GM23248 (cell line): Measurements from ENCODE around the gene HLA-A. TPM values are rescaled to one million over a fixed set of nuclear protein-coding genes. Genes with fewer than 3 reads are reported as not detected.

ENCODE experiments used
- DNase-seq: peaks from one replicate; pipeline ENCODE4 v3.0.0-alpha.2; 2015
- H2AFZ ChIP-seq: fragments of 200-600 bp; sonication (generic); 2 replicates; pipeline ENCODE4 v1.6.1; 2016; ENCODE audit warnings: antibody characterized with exemption
- H3F3A ChIP-seq: fragments of 200-600 bp; sonication (generic); 2 replicates; pipeline ENCODE4 v1.6.1; 2016; ENCODE audit warnings: mild to moderate bottlenecking, antibody characterized with exemption, mixed run types; ENCODE audit not compliant: insufficient read depth
- H3K27ac ChIP-seq: fragments of 200-600 bp; sonication (generic); 2 replicates; pipeline ENCODE4 v1.5.1; 2016; ENCODE audit warnings: mild to moderate bottlenecking
- H3K27me3 ChIP-seq: fragments of 200-600 bp; sonication (generic); replicated peaks from 2 replicates; pipeline ENCODE4 v1.6.1; 2016; ENCODE audit warnings: mild to moderate bottlenecking; ENCODE audit not compliant: insufficient read depth
- H3K36me3 ChIP-seq: fragments of 200-600 bp; sonication (generic); 2 replicates; pipeline ENCODE4 v1.6.1; 2016; ENCODE audit warnings: low read depth, mild to moderate bottlenecking
- H3K4me1 ChIP-seq: fragments of 200-600 bp; sonication (generic); 2 replicates; pipeline ENCODE4 v1.6.1; 2016; ENCODE audit warnings: mild to moderate bottlenecking; ENCODE audit not compliant: insufficient read depth
- H3K4me2 ChIP-seq: fragments of 200-600 bp; sonication (generic); one replicate; pipeline ENCODE4 v1.6.1; 2016; ENCODE audit warnings: mild to moderate bottlenecking; ENCODE audit not compliant: unreplicated experiment
- H3K4me3 ChIP-seq: fragments of 200-600 bp; sonication (generic); 2 replicates; pipeline ENCODE4 v1.5.1; 2016; ENCODE audit warnings: mild to moderate bottlenecking
- H3K79me2 ChIP-seq: fragments of 200-600 bp; sonication (generic); 2 replicates; pipeline ENCODE4 v1.6.1; 2016; ENCODE audit warnings: mild to moderate bottlenecking; ENCODE audit not compliant: insufficient read depth
- H3K9ac ChIP-seq: fragments of 200-600 bp; sonication (generic); 2 replicates; pipeline ENCODE4 v1.6.1; 2016; ENCODE audit warnings: mild to moderate bottlenecking
- H3K9me2 ChIP-seq: fragments of 200-600 bp; sonication (generic); 2 replicates; pipeline ENCODE4 v1.6.1; 2016; ENCODE audit warnings: mixed run types, mild to moderate bottlenecking, moderate library complexity; ENCODE audit not compliant: insufficient read depth
- H3K9me3 ChIP-seq: fragments of 200-600 bp; sonication (generic); one replicate; pipeline ENCODE4 v1.6.1; 2017; ENCODE audit warnings: low read depth
- H4K20me1 ChIP-seq: fragments of 200-600 bp; sonication (generic); 2 replicates; pipeline ENCODE4 v1.6.0; 2016; ENCODE audit not compliant: insufficient read depth
- EZH2 ChIP-seq: fragments of 200-600 bp; sonication (generic); IDR thresholded peaks from 2 replicates; pipeline ENCODE4 v1.6.1; 2018; ENCODE audit warnings: antibody characterized with exemption, mild to moderate bottlenecking; ENCODE audit not compliant: insufficient read depth, poor library complexity, severe bottlenecking
- EZH2phosphoT487 ChIP-seq: fragments of 200-600 bp; sonication (generic); IDR thresholded peaks from 2 replicates; pipeline ENCODE4 v1.6.1; 2018; ENCODE audit warnings: antibody characterized with exemption, moderate library complexity, mild to moderate bottlenecking, low read depth; ENCODE audit not compliant: insufficient read depth
- WGBS, 2 experiments: methylation state at CpG; one replicate each; pipeline ENCODE4 v1.1.6; 2015 to 2017; ENCODE audit warnings: low lambda C conversion rate in 2 of 2, low coverage in 1 of 2; ENCODE audit errors: missing lambda C conversion rate in 2 of 2; 5-methylcytosine and 5-hydroxymethylcytosine counted together
- in situ Hi-C: fragments of 300-500 bp; cut with MboI; formaldehyde crosslinking; loops from 2 replicates; pipeline ENCODE4 v1.15.0; 2020
- polyA plus RNA-seq: library from polyadenylated mRNA; unstranded; fragments of >200 nt; fragmentation: Nextera tagmentation; extraction: Ambion mirVana; gene quantifications from 2 replicates; pipeline ENCODE4 v1.2.1, GENCODE V29; 2016
- total RNA-seq: library from RNA; depleted of rRNA; stranded (reverse); fragments of >200 nt; shearing (Covaris generic); gene quantifications from 2 replicates; pipeline ENCODE4 v1.2.3, GENCODE V29; 2014

HLA-A gene
- total and polyA plus RNA-seq, 2 experiments from 2014 or later, result 508 to 634 TPM

DNA sequence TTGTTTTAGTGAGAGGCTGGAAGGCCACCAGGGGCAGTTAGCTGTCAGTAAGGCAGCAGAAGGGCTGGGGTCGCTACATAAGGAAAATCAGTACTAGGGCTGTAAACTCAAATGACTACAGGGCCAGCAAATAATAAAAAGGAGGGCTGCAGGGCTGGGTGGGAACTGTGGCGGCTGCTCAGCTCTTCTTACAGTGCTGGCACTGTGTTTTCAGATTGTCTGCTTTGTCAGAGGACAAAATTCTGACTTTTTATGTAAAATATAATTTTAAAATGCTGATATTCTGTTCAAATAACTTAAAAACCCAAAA, 23.2 kb downstream of the HLA-A start:
- no peaks in the 10 kb centered on the region for H3K79me2 ChIP-seq

DNA sequence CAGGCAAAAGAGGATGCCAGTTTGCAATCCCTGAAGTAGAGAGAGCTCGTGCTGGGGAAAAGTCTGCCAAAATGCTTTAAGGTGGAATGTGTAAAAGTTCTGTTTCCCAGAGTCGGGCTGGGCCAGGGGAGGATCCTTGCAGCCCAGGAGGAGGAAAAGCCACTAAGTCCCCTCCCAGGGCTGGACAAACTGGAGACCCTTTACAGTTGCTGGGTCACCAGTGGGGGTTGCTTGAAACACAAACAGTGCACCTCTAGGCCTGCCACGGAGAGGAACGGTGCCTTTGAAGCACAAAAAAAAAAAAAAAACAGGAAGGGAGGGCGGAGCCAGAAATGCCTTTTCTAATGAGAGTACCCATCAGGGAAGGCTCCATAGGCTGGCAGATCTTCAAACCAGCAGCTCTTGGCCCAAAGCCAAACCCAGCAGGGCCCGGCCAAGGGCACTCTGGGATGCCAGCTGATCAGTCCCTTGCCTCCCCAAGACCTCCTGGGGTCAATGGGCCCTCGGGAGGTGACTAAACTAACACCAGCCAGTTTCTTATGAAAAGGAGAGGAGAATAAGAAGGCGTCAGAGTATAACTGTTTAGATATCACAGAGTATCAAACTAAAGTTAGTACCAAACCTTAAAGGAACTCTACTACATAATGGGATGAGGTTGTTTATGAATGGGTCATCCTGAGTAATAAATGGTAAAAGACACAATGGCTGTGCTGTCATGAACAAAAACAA, 23.7 kb downstream of the HLA-A start:
- Histone ChIP-seq H3K4me3 (peak overlapping the region; percentile 69), H3K4me1 (peaks cover 33% of the 10 kb centered on the region), H3K4me2 (peak overlapping the region; percentile 92), H3K27ac (peak overlapping the region; percentile 79), H3K9me3 (no peaks in the 10 kb centered on the region), H4K20me1 (no peaks in the 10 kb centered on the region), H3K79me2 (no peaks in the 10 kb centered on the region), H3K27me3 (no peaks in the 10 kb centered on the region), H3K36me3 (no peaks in the 10 kb centered on the region), H3F3A (peaks cover 22% of the 10 kb centered on the region), H2AFZ (peak overlapping the region; percentile 73), H3K9ac (peak overlapping the region; percentile 73), H3K9me2 (no peaks in the 10 kb centered on the region)
- peak; percentile 58 for DNase-seq
- no peak for TF ChIP-seq EZH2phosphoT487
- in situ Hi-C loops, result no loop called here
- WGBS, 2 experiments, result 9 to 11% methylated on average over 8 of the region's 8 CpGs

More for the DNA sequence above, 23.2 kb downstream of the HLA-A start:
- Histone ChIP-seq H3K9ac (peak overlapping the region; percentile 73), H3K9me3 (no peaks in the 10 kb centered on the region), H3K4me3 (peak overlapping the region; percentile 69), H3K4me1 (peaks cover 33% of the 10 kb centered on the region), H3K36me3 (no peaks in the 10 kb centered on the region), H4K20me1 (no peaks in the 10 kb centered on the region), H3K27ac (peak overlapping the region; percentile 79), H3K4me2 (peak overlapping the region; percentile 92), H3K27me3 (no peaks in the 10 kb centered on the region), H3K9me2 (no peaks in the 10 kb centered on the region), H3F3A (peaks cover 22% of the 10 kb centered on the region), H2AFZ (peak overlapping the region; percentile 73)
- peak; percentile 33 for DNase-seq
- in situ Hi-C loops, result no loop called here
- WGBS, 2 experiments, result 4 to 8% methylated on average over 2 of the region's 2 CpGs
- TF ChIP-seq EZH2 (no peak), EZH2phosphoT487 (no peak)

DNA sequence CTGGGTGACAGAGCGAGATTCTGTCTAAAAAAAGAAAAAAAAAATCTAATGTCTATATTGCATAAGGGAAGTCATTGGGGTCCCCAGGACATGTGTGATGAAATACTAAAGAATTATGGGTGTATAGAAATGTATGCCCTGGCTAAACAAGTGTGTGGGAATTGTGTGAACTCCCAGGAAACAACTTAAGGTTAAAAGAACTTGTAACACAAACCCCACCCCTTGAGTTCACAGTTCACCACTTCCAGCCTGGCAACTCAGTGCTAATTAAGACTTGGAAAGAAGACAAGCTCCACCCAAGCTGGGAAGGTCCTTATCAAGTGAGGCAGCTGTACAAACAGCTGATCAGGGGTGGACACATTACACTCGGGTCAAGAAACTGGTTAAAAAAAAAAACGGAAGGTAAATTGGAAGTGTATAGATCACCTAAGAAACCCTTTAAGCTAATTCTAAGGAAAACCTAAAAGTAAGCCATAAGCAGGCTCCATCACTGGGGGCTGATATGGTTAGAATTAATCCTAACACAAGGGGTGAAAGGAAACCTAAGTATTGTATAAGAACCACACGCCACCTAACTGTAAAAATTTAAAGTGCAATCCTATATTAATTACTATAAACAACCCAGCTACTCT, 25.2 kb downstream of the HLA-A start:
- Histone ChIP-seq H3K4me2 (no peak overlapping the region), H3K27me3 (no peaks in the 10 kb centered on the region), H2AFZ (no peak overlapping the region), H3K9ac (no peak overlapping the region), H3K4me1 (peaks cover 33% of the 10 kb centered on the region), H3K36me3 (no peaks in the 10 kb centered on the region), H3K9me2 (no peaks in the 10 kb centered on the region), H3K4me3 (no peak overlapping the region), H3K9me3 (no peaks in the 10 kb centered on the region), H3F3A (peaks cover 22% of the 10 kb centered on the region), H3K79me2 (no peaks in the 10 kb centered on the region), H4K20me1 (no peaks in the 10 kb centered on the region), H3K27ac (no peak overlapping the region)
- peak; percentile 37 for DNase-seq
- 55% methylated on average over 4 of the region's 4 CpGs for WGBS, 2 experiments
- in situ Hi-C loops, result no loop called here
- TF ChIP-seq EZH2phosphoT487, result no peak
- TF ChIP-seq EZH2, result no peak

DNA sequence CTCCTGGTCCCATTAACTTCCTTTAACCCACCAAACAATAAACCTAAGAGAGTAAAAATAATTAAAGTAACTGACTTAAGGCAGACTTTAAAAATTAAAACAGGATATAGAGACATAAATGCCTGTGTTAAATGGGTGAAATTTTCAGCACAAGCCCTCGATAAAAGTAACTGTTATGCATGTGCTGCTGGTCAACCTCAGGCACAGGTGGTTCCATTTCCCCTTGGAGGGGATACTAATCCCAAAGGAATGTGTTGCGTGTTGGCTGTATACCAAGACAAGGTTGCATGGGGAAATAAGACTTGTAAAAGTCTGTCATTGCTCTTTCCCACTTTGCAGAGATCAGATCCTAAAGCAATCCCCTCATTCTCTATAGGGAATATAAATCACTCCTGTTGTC, 25.8 kb downstream of the HLA-A start:
- H3F3A ChIP-seq, result peaks cover 22% of the 10 kb centered on the region
- no peak overlapping the region for H3K4me2 ChIP-seq
- peaks cover 33% of the 10 kb centered on the region for H3K4me1 ChIP-seq
- no peaks in the 10 kb centered on the region for H4K20me1 ChIP-seq
- no peak overlapping the region for H2AFZ ChIP-seq
- H3K4me3 ChIP-seq, result no peak overlapping the region
- H3K27ac ChIP-seq, result no peak overlapping the region
- no peak for TF ChIP-seq EZH2phosphoT487
- TF ChIP-seq EZH2, result no peak
- H3K9ac ChIP-seq, result no peak overlapping the region
- no peaks in the 10 kb centered on the region for H3K36me3 ChIP-seq
- H3K9me2 ChIP-seq, result no peaks in the 10 kb centered on the region
- in situ Hi-C loops, result no loop called here
- H3K9me3 ChIP-seq, result no peaks in the 10 kb centered on the region
- H3K79me2 ChIP-seq, result no peaks in the 10 kb centered on the region
- no peaks in the 10 kb centered on the region for H3K27me3 ChIP-seq
- 25 to 37% methylated on average over 2 of the region's 2 CpGs for WGBS, 2 experiments
- DNase-seq, result peak; percentile 23
